ENCODE data around the gene RFX1.
"Not testable (repeated sequence)": the region's sequence is repeated elsewhere in the genome, so short reads cannot be mapped to it uniquely, and the experiment has no call there.

Gene RFX1

GRCh38 chr19:14026652-14027192 is 20.6 kb upstream of the RFX1 start:
- DNase-seq: not testable (repeated sequence)

- no peak for DNase-seq
These were observed 17.5 kb upstream of the RFX1 start for GRCh38 chr19:14023404-14024235.

GRCh38 chr19:14022469-14022868 is 16.3 kb upstream of the RFX1 start:
- no peak for DNase-seq

- no peak for DNase-seq
These were observed 15.4 kb upstream of the RFX1 start for GRCh38 chr19:14021474-14021873.

GRCh38 chr19:14019739-14020138 is 13.6 kb upstream of the RFX1 start:
- not testable (repeated sequence) for DNase-seq

GRCh38 chr19:14019100-14019499 is 13.0 kb upstream of the RFX1 start:
- no peak for DNase-seq

GRCh38 chr19:14015524-14016035 is 9.5 kb upstream of the RFX1 start:
- no peak for DNase-seq

GRCh38 chr19:14012378-14012915 is 6.3 kb upstream of the RFX1 start:
- no peak for DNase-seq

- no peak for DNase-seq
These were observed 844 bp upstream of the RFX1 start for GRCh38 chr19:14006766-14007562.

- DNase-seq: peak; percentile 92
These were observed 603 bp downstream of the RFX1 start for GRCh38 chr19:14005349-14006084.

- DNase-seq: no peak
These were observed 1.3 kb downstream of the RFX1 start for GRCh38 chr19:14004619-14005348.

GRCh38 chr19:14003251-14004055 is 2.7 kb downstream of the RFX1 start:
- no peak for DNase-seq

- no peak for DNase-seq
These were observed 3.4 kb downstream of the RFX1 start for GRCh38 chr19:14002571-14003250.

GRCh38 chr19:14000691-14001375 is 5.3 kb downstream of the RFX1 start:
- DNase-seq: no peak

- no peak for DNase-seq
These were observed 7.0 kb downstream of the RFX1 start for GRCh38 chr19:13999085-13999484.

GRCh38 chr19:13998426-13998825 is 7.7 kb downstream of the RFX1 start:
- DNase-seq: no peak

GRCh38 chr19:13997631-13997962 is 8.5 kb downstream of the RFX1 start:
- no peak for DNase-seq

GRCh38 chr19:13996928-13997630 is 9.0 kb downstream of the RFX1 start:
- DNase-seq: no peak
